Measurements from ENCODE around the gene DPPA3. TPM values are rescaled to one million over a fixed set of nuclear protein-coding genes. Genes with fewer than 3 reads are reported as not detected.
A peak's percentile ranks its signal among the peaks of the same experiment; 100 is the strongest.

The DPPA3 gene
- total RNA-seq, 6 donors from 2014 or later, result not detected

GRCh38 chr12:7709969-7710675 lies 1.1 kb upstream of the DPPA3 start:
- no peak for TF ChIP-seq EP300 (IDR thresholded peaks at IDR 0.05)
- no peak for TF ChIP-seq CTCF (IDR thresholded peaks at IDR 0.05)
- no peak for TF ChIP-seq POLR2A (IDR thresholded peaks at IDR 0.05)
- no peak for TF ChIP-seq POLR2AphosphoS5 (IDR thresholded peaks at IDR 0.05)
- 61 to 76% methylated on average over 8 of the region's 8 CpGs for WGBS, 2 donors
- Histone ChIP-seq H3K36me3 (no peaks in the 10 kb centered on the region), H3K4me1 (no peaks in the 10 kb centered on the region), H3K27me3 (no peaks in the 10 kb centered on the region), H3K9me3 (no peaks in the 10 kb centered on the region), H3K4me3 (no peak overlapping the region), H3K27ac (no peak overlapping the region)
- ATAC-seq (ENCODE audit: low FRiP score in 2 of 2) (no peak), DNase-seq (no peak)

- Histone ChIP-seq H3K4me3 (no peak overlapping the region), H3K36me3 (no peaks in the 10 kb centered on the region), H3K27ac (no peak overlapping the region), H3K4me1 (no peaks in the 10 kb centered on the region), H3K27me3 (no peaks in the 10 kb centered on the region), H3K9me3 (no peaks in the 10 kb centered on the region)
- TF ChIP-seq CTCF (IDR thresholded peaks at IDR 0.05) (no peak), POLR2A (IDR thresholded peaks at IDR 0.05) (no peak), POLR2AphosphoS5 (IDR thresholded peaks at IDR 0.05) (no peak), EP300 (IDR thresholded peaks at IDR 0.05) (no peak)
- peak in 1 of 2 donors; percentile 58 for DNase-seq
- ATAC-seq (ENCODE audit: low FRiP score in 2 of 2), result no peak
- WGBS, 2 donors, result 93 to 95% methylated on average over 28 of the region's 28 CpGs
Observed at GRCh38 chr12:7712841-7713442, 1.7 kb downstream of the DPPA3 start.

GRCh38 chr12:7716381-7716780 lies 5.1 kb downstream of the DPPA3 start:
- ATAC-seq (ENCODE audit: low FRiP score in 2 of 2), result peak; percentile 46 to 48
- H3K36me3 ChIP-seq, result no peaks in the 10 kb centered on the region
- TF ChIP-seq POLR2A (IDR thresholded peaks at IDR 0.05), result no peak
- TF ChIP-seq CTCF (IDR thresholded peaks at IDR 0.05), result peak in 1 of 6 experiments; percentile 10
- TF ChIP-seq POLR2AphosphoS5 (IDR thresholded peaks at IDR 0.05), result no peak
- WGBS, 2 donors, result 9 to 11% methylated on average over 5 of the region's 5 CpGs
- H3K4me3 ChIP-seq, result no peak overlapping the region
- H3K27ac ChIP-seq, result no peak overlapping the region
- no peak for DNase-seq
- H3K4me1 ChIP-seq, result no peaks in the 10 kb centered on the region
- H3K27me3 ChIP-seq, result no peaks in the 10 kb centered on the region
- no peaks in the 10 kb centered on the region for H3K9me3 ChIP-seq

- 57 to 66% methylated on average over 15 of the region's 15 CpGs for WGBS, 2 donors
- no peaks in the 10 kb centered on the region for H3K4me1 ChIP-seq
- ATAC-seq (ENCODE audit: low FRiP score in 2 of 2) (no peak), DNase-seq (no peak)
- H3K27ac ChIP-seq, result no peak overlapping the region
- H3K4me3 ChIP-seq, result no peak overlapping the region
- no peak for TF ChIP-seq EP300 (IDR thresholded peaks at IDR 0.05)
- TF ChIP-seq POLR2A (IDR thresholded peaks at IDR 0.05), result no peak
- no peak for TF ChIP-seq CTCF (IDR thresholded peaks at IDR 0.05)
- no peak for TF ChIP-seq POLR2AphosphoS5 (IDR thresholded peaks at IDR 0.05)
- H3K27me3 ChIP-seq, result no peaks in the 10 kb centered on the region
- no peaks in the 10 kb centered on the region for H3K9me3 ChIP-seq
- H3K36me3 ChIP-seq, result no peaks in the 10 kb centered on the region
Observed at GRCh38 chr12:7719946-7720730, 8.9 kb downstream of the DPPA3 start.

All from upper lobe of left lung (tissue), 6 donors.